CD1c-positive myeloid dendritic cell (primary cell): Measurements from ENCODE around the gene PREX1.

Experiments
- DNase-seq: peaks from one replicate; pipeline ENCODE4 v3.0.0-alpha.2; 2016; ENCODE audit errors: extremely low spot score

The PREX1 gene

DNA sequence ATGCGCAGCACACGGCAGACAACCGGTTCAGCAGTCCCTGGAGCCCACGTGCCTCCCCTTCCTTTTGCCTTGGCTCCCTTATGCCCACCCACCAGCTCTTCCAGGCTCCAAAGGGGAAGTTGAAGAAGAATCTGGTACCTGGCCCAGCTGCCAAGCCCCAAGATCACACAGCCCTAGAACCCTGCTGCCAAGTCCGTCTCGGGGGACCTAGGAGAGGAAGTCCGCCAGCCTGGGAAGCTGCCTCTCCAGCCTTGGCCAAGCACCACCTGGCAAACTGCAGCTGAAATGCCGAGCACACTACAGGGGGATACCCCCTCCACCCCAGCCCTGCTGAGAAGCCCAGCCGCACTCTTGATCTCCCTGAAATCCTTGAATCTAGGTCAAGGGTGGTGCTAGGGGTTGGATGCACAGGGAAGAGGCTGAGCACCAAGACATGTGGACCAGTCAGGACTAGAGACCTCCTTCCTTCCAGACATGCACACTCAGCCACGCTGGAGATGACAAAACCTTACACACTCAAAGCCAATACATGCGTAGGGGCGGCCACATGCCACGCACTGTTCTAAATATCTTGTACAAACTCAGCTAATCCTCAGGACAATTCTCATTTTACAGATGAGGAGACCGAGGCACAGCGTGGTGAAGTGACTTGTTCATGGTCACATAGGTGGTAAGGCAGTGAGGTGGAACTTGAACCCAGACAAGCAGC, 124.1 kb downstream of the PREX1 start:
- DNase-seq: no peak

DNA sequence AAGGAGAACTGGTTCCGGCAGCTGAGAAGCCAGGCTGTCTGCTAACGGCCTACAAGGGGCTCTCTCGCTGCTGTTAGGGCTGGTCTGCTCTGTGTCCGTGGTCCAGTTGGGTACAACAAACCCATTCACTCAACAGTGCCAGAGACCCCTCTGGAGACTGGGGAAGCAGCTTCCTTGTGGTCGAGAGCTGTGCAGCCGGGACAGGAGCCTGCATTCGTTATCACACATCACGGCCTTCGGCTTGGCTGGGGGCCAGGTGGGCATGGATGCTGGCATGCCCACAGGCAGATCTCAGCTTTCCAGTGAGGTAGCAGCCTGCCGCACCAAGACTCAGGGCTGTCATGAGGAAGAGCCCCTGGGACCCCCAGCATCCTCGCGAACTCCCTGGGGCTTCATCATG, 124.7 kb downstream of the PREX1 start:
- no peak for DNase-seq

DNA sequence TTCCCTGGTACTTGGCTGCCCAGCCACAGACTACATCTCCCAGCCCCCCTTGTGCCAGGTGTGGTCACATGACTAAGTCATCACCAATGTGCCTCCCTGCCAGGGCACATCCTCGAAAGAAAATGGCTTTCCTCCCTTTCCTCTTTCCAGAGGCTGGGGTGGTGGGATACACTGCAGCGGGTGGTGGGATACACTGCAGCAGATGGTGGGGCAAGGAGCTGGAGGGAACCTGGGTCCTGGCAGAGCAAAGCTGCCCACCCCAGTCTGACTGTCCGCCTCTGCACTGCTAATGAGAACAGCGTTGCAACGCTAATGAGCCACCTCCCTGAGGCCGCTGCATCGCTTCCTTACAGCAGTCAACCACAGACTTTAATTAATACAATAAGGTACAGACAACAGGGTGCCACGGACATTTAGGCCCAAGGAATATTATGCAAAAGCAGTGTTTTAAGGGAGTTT, 125.3 kb downstream of the PREX1 start:
- DNase-seq: no peak

DNA sequence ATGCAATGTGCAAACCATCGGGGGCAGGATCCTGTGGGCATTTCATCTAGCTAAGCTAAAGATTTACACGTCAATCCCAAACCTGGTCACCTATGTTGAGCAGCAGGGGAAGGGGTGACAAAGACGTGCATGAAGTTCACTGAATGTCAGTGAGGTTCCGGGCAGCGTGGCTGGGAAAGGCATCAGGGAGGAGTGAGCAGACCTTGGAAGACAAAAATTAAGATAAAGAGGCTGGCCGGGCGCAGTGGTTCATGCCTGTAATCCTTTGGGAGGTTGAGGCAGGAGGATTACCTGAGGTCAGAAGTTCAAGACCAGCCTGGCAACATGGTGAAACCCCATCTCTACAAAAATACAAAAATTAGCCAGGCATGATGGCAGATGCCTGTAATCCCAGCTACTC, 126.1 kb downstream of the PREX1 start:
- DNase-seq: no peak

DNA sequence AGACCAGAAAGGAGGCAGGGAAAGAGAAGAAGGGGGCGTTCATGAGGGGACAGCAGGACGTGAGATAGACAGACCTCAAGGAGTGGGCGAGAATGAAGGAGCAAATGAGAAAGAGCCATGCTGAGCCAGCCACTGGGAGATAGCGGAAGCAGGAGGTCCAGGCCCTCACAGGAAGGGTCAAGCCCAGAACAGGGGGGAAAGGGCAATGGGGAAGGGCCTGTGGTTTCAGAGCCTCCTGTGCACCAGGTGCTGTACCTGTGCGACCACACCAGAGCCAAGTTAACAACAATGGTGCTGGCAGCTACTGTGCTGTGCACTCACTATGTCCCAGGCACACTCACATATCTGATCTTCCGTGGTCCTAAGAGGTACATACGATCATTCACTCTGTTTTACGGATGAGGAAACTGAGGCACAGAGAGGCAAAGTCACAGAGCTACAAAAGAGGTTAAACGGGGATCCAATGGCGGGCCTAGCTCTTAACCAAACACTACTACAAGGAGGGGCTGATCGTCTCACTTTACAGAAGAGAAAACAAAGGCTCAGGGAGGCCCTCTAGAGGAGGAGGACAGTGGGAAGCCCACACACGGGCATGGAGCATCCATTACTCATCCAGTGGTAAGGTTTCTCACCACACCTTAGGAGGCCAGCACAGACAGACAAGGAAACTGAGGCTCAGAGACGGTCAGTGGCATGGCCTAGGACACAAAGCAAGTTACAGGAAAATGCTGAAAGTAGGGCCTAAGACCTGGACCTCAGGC, 129.1 kb downstream of the PREX1 start:
- no peak for DNase-seq

DNA sequence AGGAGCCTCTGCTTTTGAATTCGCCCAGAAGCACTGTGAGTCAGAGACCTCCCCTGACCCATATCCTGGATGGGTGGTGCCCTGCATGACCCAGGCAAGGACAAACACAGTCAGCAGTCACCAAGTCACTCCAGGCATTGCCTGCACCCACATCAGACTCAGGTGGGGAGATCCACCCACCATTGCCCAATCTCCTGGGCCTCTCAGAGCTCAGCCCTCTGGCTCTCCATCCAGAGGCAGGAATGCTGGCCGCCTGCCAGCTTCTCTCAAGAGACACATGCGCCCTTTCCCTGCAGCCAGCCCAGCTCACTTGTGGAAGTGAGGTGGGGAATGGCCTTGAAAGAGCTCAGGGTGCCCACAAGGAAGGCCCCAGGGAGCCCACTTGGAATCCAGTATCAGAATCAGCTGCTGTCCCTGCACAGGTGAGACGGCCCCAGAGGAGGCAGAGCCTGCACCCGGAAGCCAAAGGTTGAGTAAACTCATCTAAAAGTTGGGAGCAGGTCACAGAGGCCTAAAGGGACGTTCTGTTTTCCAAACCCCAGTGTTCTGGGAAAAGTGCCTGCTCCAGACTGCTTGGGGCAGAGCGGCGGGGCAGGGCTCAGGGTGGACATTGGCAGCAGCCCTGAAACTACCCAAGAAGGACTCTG, 129.8 kb downstream of the PREX1 start:
- DNase-seq: no peak

DNA sequence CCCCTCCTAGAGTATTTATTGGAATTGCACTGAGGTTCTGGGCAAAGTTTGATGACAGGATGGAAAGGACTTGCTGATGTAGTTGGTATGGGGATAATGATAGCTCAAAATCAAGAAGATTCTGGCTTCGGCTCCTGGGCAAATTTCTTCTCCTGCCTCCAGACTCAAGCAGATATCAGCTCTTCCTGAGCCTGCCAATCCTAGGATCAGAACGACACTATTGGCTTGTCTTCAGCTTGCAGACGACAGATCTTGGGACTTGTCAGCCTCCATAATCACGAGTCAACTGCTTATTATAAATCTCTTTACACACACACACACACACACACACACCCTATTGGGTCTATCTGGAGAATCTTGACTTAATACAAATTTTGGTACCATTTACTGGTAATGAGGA, 131.1 kb downstream of the PREX1 start:
- DNase-seq: no peak

DNA sequence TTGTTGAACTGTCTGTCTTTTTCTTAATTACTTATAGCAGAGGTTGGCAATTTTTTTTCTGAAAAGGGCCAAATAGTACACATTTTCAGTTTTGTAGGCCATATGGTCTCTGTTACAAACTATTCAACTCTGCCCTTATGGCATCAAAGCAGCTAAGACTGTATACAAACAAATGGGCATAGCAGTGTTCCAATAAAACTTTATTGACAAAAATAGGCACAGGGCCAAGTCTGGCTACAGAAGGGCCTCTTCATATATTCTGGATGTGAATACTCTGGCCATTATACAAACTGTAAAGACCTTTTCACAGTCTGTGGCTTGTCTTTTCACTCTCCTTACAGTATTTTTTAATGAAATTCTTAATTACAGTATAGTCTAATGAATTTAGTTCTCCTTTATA, 132.1 kb downstream of the PREX1 start:
- no peak for DNase-seq

DNA sequence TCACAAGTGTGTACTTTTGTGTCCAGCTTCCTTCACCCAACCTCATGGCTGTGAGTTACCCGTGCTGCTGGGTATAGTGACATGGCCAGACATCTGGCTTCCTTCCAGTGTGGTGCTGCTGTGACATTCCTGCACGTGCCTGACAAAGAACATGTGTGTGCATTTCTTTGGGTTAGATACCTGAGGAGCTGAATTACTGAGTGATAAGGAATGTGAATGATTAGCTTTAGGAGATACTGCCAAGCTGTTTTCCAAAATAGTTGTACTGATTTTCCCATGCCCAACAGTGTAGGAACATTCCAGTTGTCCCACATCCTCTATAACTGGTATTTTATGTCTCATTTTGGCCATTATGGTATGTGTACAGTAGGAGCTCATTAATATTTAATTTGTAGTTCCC, 132.5 kb downstream of the PREX1 start:
- no peak for DNase-seq

DNA sequence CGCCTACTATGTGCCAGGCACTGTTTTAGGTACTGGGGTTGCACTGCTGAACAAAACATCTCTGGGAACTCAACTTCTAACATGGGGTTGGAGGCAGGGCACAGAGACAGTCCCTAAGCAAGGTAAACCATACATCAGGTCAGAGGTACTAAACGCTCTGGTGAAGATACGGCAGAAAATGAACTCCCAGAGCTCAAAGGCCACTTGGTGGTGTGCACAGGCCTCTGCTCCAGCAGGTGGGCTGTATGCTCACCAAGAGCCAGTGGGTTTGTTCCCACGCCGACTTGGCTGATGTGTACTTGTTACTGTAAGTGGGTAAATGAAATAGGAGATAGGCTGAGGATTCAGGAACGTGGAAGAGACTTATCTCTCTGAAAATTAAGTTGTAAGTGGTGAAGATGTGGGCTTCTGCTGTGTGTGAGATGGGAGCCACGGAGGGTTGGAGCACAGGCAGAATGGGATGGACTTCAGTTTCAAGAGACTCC, 133.4 kb downstream of the PREX1 start:
- no peak for DNase-seq

DNA sequence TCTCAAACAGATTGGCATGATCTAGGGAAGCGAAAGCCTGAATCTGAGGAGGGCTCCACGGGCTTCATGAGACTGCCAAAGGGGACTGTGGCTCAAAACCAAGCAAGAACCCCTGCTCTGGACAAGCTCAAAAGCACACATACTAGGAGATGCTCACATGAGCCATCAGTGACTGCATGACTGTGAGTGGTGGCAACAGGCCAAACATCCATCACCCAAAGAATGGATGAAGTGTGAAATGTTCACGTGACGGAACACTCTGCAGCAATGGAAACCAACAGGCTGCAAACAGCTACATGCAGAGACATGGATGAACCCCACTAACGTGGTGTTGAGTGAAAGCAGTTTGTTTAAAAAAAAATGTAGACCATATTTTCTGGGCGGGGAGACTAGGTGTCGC, 136.3 kb downstream of the PREX1 start:
- DNase-seq: no peak

DNA sequence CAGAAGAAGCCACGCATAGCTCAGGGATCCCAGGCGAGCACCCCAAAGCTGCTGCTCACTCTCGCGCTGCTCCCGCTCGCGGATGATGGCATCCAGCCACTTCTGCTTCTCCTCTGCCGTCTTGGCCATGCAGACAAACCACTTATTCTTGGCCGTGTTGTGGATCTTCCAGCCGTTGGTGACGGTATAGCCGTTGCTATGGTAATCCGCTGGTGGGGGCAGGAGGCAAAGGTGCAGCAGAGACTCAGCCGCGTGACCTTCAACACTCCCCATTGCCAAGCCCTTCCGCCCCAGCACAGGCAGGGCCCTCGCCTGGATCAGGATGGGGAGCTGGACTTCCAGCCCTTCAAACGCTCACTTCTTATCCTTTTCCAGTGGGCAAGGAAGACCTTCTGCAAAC, 136.9 kb downstream of the PREX1 start:
- no peak for DNase-seq

DNA sequence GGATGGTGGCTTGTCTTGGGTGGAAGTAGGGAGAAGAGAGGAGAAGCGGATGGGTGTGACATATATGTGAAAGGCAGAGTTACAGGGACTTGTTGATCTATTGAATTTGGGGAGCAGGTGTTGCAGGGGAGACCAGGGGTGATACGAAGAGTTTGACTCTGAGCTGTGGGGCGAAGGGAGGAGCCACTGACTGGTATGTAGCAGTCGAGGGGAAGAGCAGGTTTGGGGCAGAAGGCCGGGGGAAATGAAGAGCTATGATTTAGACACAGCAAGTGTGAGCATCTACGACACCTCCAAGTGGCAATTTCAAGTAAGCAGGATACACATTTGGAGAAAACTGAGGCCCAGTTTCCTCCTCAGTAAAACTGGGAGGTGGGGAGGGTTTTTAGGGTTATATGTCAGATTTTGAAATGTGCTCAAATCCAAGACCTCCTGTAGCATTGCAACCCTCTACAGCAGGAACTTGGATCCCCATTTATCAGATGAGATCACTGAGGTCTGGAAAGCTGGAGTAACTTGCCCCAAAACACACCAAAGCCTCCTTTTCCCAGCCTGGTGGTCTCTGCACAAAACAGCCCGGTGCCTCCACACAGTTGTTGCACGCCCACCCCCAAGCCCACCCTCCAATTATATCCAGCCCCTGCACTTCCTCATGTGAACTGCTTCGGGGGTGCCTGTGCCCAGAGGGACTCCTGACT, 137.8 kb downstream of the PREX1 start:
- DNase-seq: no peak

DNA sequence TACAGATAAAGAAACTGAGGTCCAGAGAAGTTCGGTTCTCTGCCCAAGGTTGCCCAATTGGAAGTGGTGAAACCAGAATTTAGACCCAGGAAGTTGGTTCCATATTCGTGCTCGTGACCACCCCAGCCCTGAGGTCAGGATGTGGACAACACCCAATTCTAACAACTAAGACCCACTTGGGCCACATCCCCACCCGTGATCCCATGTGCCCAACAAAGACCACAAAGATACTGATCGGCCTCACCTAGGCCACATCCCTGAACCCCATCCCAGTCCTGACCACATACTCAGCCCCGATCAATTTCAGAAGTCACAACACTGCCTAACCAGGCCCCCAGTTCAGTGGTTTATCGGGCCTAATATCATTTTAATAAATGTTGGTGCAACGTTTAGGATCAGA, 138.4 kb downstream of the PREX1 start:
- no peak for DNase-seq

DNA sequence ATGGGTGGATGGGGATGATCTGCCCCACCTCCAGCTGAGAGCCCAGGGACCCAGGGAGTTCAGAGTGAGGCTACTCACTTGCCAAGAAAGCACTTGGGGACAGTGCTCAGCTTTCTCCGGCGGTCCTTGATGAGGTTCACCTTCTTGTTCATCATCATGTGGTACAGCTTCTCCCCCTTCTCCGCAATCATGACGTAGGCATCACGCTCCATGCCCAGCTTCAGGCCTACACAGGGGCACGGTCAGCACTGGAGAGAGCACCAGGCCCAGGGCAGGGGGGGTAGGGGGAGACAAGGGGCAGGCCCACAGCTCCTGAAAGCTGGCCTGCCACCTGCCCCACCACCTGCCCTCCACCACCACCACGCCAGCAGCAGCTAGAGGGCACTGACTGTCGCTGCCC, 139.2 kb downstream of the PREX1 start:
- DNase-seq: no peak

DNA sequence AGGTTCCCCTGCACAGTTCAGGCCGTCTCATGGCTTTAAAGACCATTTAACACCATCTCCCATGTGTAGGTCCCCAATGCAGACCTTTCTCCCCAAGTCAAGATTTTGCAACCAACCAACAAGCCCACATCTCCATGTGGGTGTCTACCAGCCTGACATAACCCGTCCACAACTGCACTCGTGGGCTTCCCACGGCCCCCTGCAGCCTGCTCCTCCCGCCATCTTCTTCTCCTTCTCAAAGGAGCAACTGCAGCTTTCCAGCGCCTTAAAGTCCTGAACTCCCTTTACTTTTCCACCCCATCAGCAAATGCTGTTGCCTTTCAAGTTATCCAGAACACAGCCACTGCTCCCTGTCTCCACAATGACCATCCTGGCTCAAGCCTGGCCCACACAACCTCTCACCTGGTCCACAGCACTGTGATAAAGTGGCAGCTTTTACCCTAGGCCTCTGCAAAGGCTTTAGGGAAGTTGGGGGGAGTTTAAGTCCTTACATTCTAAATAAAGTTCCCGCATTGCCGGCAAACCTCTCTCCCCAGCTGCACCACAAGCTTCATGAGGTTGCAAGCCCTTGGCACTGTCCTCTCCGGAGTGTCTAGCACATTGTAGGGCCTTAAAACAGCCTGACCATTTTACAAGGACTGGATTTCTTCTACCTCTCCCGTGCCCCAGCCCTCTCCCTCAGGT, 140.5 kb downstream of the PREX1 start:
- DNase-seq: no peak

DNA sequence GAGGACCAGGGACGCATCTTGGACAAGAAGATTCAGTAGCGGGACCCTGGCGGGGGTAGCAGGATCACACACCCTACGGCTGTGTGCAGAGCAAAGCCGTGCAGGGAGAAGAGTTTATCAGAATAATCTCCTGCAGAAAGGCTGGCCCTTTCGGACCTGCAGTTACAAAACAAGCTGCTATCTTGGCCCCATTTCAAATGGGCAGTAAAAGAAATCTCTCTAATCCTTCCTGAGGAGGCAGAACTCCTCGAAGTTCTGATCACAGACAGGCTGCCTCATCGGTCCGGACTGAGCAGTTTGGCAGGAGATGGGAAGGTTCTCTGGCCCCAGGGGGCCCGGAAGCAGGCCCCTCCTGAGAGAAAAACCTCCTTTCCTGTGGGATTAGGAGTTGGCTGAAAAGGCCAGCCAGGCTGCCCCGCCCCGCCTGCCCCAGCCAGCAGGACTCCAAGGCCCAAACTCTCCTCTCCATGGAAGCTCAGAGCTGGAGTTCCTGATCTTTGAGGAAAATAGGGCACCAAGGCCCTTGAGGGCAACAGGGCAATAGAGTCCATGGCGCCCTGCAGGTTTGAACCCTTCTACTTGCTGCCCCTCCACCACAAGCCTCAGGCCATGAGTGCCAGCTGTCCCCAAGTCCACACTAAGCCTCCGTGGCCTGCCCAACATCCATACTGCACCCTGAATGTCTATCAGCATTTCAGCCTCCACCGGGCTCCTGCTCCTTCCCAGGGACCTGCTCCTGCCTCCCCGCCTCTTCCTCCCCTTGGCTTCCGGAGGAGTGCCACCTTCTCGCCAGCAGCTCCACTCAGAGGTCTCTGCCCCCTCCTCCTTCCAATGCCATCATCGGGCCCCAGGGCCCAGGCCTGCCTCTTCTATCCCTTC, 141.3 kb downstream of the PREX1 start:
- DNase-seq: no peak

DNA sequence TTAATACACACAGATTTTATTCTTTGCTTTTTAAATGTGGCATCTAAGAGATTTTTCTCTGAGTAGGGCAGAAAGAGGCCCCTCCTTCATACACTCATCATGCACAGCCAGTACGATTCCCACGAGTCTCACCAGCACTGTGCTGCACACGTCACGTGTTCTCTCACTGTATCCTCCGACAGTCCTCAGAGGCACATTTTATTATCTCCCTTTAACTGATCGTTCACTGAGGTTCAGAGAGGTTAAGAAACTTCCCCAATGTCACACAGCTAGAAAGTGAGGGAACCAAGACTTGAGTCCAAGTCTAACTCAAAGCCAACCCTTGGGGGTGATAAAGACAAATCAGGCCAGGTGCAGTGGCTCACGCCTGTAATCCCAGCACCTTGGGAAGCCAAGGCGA, 142.5 kb downstream of the PREX1 start:
- no peak for DNase-seq

DNA sequence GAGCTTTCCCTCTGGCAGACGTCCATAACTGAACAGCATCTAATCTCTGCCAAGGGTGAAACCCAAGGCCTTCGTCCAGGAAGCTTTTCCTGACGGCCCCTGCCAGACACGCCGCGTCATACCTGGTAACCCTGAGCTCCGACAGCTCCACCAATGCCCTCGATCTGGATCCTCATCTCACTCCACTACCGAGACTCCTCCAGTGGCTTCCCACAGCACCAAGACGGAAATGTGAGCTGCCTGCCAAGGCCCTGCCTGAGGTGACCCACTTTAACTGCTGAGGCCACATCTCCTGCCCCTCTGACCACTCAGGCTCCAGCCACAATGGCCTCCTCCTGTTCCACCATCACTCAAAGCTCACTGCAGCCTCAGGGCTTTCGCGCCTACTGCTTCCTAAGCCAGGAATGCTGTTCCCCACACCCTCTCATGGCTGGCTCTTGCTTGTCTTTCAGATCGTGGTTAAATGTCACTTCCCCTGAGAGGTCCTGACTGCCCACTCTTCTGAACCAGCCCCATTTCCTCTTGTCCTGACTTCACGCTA, 143.2 kb downstream of the PREX1 start:
- peak; percentile 41 for DNase-seq

DNA sequence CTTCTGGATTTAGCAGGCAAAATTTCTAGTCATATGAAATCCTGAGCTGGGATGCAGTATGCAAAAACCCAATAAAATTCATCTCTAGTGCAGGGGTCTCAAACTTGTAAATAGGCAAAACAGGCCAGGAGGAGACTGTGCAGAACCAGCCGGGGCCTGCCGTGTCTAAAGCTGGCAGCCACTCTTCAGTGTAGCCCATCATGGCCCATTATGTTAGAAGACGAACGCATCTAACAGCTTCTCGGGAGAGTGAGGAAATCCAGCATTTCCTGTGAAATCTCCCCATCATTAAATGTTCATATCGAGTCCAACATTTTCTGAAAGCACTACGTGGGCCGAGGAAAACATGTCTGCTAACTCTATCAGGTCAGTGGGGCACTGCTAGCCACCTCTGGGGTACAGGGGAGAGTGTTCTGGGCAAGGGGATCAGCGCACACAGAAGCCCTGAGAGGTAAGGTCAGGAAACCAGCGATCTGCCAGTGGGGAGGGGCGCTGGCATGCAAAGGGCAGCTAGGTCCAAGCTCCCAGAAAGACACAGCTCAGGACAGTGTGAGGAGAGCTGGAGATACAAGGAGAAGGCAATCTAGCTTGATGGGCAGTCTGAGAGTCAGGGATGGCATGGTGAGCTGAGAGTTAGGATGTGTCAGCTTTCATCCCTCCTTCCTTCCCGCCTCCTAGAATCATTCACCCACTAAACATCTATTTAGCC, 144.2 kb downstream of the PREX1 start:
- no peak for DNase-seq
